Caco-2 (cell line): ENCODE data around the gene SIRPB1. TPM values are rescaled to one million over a fixed set of nuclear protein-coding genes. Genes with fewer than 3 reads are reported as not detected.

ENCODE experiments used
- BruUV-seq: library from RNA; stranded (reverse); fragments of 400-500 nt; replicated peaks from 2 replicates; lab custom pipeline; 2021; lab: Mats Ljungman, UMichigan
- CTCF ChIA-PET: fragments of 300-600 bp; sonication (Branson Sonifier 250); formaldehyde crosslinking; loops from one replicate; lab custom pipeline; 2022; ENCODE audit warnings: antibody characterized with exemption; lab: Charles Lee
- POLR2A ChIA-PET: fragments of 300-600 bp; sonication (Branson Sonifier 250); formaldehyde crosslinking; loops from one replicate; lab custom pipeline; 2022; ENCODE audit warnings: antibody characterized with exemption; lab: Charles Lee
- DNase-seq, 2 experiments: peaks; one replicate each; pipeline versions ENCODE4 v3.0.0 to v3.0.0-alpha.2; 2020 to 2022
- H3K27me3 ChIP-seq: replicated peaks from 2 replicates; pipeline ENCODE4 v1.6.0; 2011; ENCODE audit warnings: low read length; ENCODE audit not compliant: control insufficient read depth, insufficient read depth
- H3K36me3 ChIP-seq: 2 replicates; pipeline ENCODE4 v1.5.1; 2011; ENCODE audit warnings: low read length; ENCODE audit not compliant: control insufficient read depth, insufficient read depth
- H3K4me1 ChIP-seq: fragments of 250-450 bp; sonication (Bioruptor Pico); 2 replicates; pipeline ENCODE4 v1.5.1; 2020; ENCODE audit warnings: mild to moderate bottlenecking
- H3K4me3 ChIP-seq: 2 replicates; pipeline ENCODE4 v1.5.1; 2011; ENCODE audit warnings: low read depth, mild to moderate bottlenecking, control low read depth, low read length
- H3K9me3 ChIP-seq: fragments of 250-450 bp; sonication (Bioruptor Pico); 2 replicates; pipeline ENCODE4 v1.5.1; 2020; ENCODE audit warnings: mild to moderate bottlenecking, moderate library complexity
- H3K27ac Mint-ChIP-seq: one replicate; pipeline ENCODE4 v1.8.0; 2022; ENCODE audit warnings: mixed read lengths; ENCODE audit not compliant: unreplicated experiment
- H3K27me3 Mint-ChIP-seq: one replicate; pipeline ENCODE4 v1.8.0; 2022; ENCODE audit warnings: mixed read lengths; ENCODE audit not compliant: insufficient read depth, unreplicated experiment
- H3K36me3 Mint-ChIP-seq: one replicate; pipeline ENCODE4 v1.8.0; 2022; ENCODE audit warnings: mild to moderate bottlenecking, mixed read lengths; ENCODE audit not compliant: insufficient read depth, unreplicated experiment
- H3K4me1 Mint-ChIP-seq: one replicate; pipeline ENCODE4 v1.8.0; 2022; ENCODE audit warnings: low read depth, mixed read lengths; ENCODE audit not compliant: unreplicated experiment
- H3K4me3 Mint-ChIP-seq: one replicate; pipeline ENCODE4 v1.8.0; 2022; ENCODE audit warnings: mild to moderate bottlenecking, moderate library complexity, mixed read lengths; ENCODE audit not compliant: unreplicated experiment
- H3K9me3 Mint-ChIP-seq: one replicate; pipeline ENCODE4 v1.8.0; 2022; ENCODE audit warnings: mixed read lengths; ENCODE audit not compliant: unreplicated experiment
- CTCF ChIP-seq, 2 experiments: fragments of 200-600 bp in 1 of 2; IDR thresholded peaks; 1 replicate in 1 of 2; 2 replicates in 1 of 2; pipeline versions ENCODE4 v1.5.1 to v1.8.0; 2011 to 2022; ENCODE audit warnings: antibody characterized with exemption in 1 of 2, control low read depth in 1 of 2, inconsistent platforms in 1 of 2, low read depth in 1 of 2, low read length in 1 of 2, mild to moderate bottlenecking in 1 of 2, moderate library complexity in 1 of 2; ENCODE audit not compliant: insufficient read depth in 1 of 2, severe bottlenecking in 1 of 2, unreplicated experiment in 1 of 2
- intact Hi-C: fragments of 100-400 bp; cut with micrococcal nuclease; formaldehyde crosslinking; loops from one replicate; pipeline ENCODE4 v1.10.0; 2022; ENCODE audit not compliant: unreplicated experiment
- total RNA-seq: library from RNA; stranded (reverse); gene quantifications from 2 replicates; pipeline ENCODE4 v1.2.3, GENCODE V29; 2022

Gene SIRPB1
- total RNA-seq, 1 experiment from 2014 or later = not detected

GRCh38 chr20:1663917-1664316 lies 44.1 kb upstream of the SIRPB1 start:
- H3K4me1 ChIP-seq = no peaks in the 10 kb centered on the region
- no peak for DNase-seq
- H3K4me3 ChIP-seq = no peak overlapping the region
- no peaks in the 10 kb centered on the region; the same call in 1 of the 2 replicates for H3K27me3 ChIP-seq
- Mint-ChIP-seq H3K4me3 (no peak overlapping the region), H3K36me3 (no peaks in the 10 kb centered on the region), H3K27me3 (peaks cover 14% of the 10 kb centered on the region), H3K4me1 (no peaks in the 10 kb centered on the region), H3K27ac (no peak overlapping the region), H3K9me3 (no peaks in the 10 kb centered on the region)
- no peaks in the 10 kb centered on the region for H3K9me3 ChIP-seq
- no peaks in the 10 kb centered on the region for H3K36me3 ChIP-seq
- BruUV-seq = no TSS peak
- POLR2A ChIA-PET = no interaction called here
- intact Hi-C loops = no loop called here
- TF ChIP-seq CTCF (IDR thresholded peaks at IDR 0.05; ENCODE audit: insufficient read depth in 1 of 2, low read depth in 1 of 2, low read length in 1 of 2, severe bottlenecking in 1 of 2, unreplicated experiment in 1 of 2) = no peak
- CTCF ChIA-PET = interaction anchor here (0.7 kb wide), 1 partner anchor 98 kb away, joined by 3 read pairs; no protein-coding TSS in a partner anchor

- no peaks in the 10 kb centered on the region; the same call in 1 of the 2 replicates for H3K27me3 ChIP-seq
- DNase-seq = no peak
- Mint-ChIP-seq H3K36me3 (no peaks in the 10 kb centered on the region), H3K27ac (no peak overlapping the region), H3K27me3 (peaks cover 22% of the 10 kb centered on the region), H3K9me3 (no peaks in the 10 kb centered on the region), H3K4me1 (no peaks in the 10 kb centered on the region), H3K4me3 (no peak overlapping the region)
- ChIA-PET POLR2A (no interaction called here), CTCF (no interaction called here)
- intact Hi-C loops = no loop called here
- H3K36me3 ChIP-seq = no peaks in the 10 kb centered on the region
- no peaks in the 10 kb centered on the region for H3K9me3 ChIP-seq
- BruUV-seq = no TSS peak
- no peak overlapping the region for H3K4me3 ChIP-seq
- no peaks in the 10 kb centered on the region for H3K4me1 ChIP-seq
- TF ChIP-seq CTCF (IDR thresholded peaks at IDR 0.05; ENCODE audit: insufficient read depth in 1 of 2, low read depth in 1 of 2, low read length in 1 of 2, severe bottlenecking in 1 of 2, unreplicated experiment in 1 of 2) = no peak
These were observed 41.9 kb upstream of the SIRPB1 start for GRCh38 chr20:1661542-1662299.

- ChIA-PET POLR2A (no interaction called here), CTCF (no interaction called here)
- Histone ChIP-seq H3K27me3 (no peaks in the 10 kb centered on the region; the same call in 1 of the 2 replicates), H3K36me3 (no peaks in the 10 kb centered on the region), H3K9me3 (no peaks in the 10 kb centered on the region), H3K4me1 (no peaks in the 10 kb centered on the region), H3K4me3 (no peak overlapping the region)
- intact Hi-C loops = no loop called here
- H3K27me3 Mint-ChIP-seq = peaks cover 26% of the 10 kb centered on the region
- no peak for TF ChIP-seq CTCF (IDR thresholded peaks at IDR 0.05; ENCODE audit: insufficient read depth in 1 of 2, low read depth in 1 of 2, low read length in 1 of 2, severe bottlenecking in 1 of 2, unreplicated experiment in 1 of 2)
- H3K4me3 Mint-ChIP-seq = no peak overlapping the region
- no peak for DNase-seq
- no peaks in the 10 kb centered on the region for H3K36me3 Mint-ChIP-seq
- H3K27ac Mint-ChIP-seq = no peak overlapping the region
- H3K4me1 Mint-ChIP-seq = no peaks in the 10 kb centered on the region
- no peaks in the 10 kb centered on the region for H3K9me3 Mint-ChIP-seq
- no TSS peak for BruUV-seq
These were observed 40.4 kb upstream of the SIRPB1 start for GRCh38 chr20:1660246-1660645.
